Spleen (tissue), 13 donors: ENCODE data around the gene SARS1. TPM values are rescaled to one million over a fixed set of nuclear protein-coding genes. Genes with fewer than 3 reads are reported as not detected.

Experiments used
- DNase-seq: peaks from one replicate; pipeline ENCODE4 v3.0.0-alpha.2; 2020
- H3K27ac ChIP-seq, 8 donors: fragments of 200-600 bp; sonication (generic) in 7 of 8; 1 replicate in 4 of 8; 2 replicates in 4 of 8; pipeline versions ENCODE4 v1.5.0 to v1.8.0; 2016 to 2021; ENCODE audit warnings: inconsistent platforms in 4 of 8, mild to moderate bottlenecking in 4 of 8, moderate library complexity in 1 of 8
- H3K27me3 ChIP-seq, 7 donors: fragments of 200-600 bp; sonication (generic) in 6 of 7; replicated peaks in 1 of 7; 1 replicate in 4 of 7; 2 replicates in 3 of 7; pipeline versions ENCODE4 v1.5.0 to v1.8.0; 2016 to 2021; ENCODE audit warnings: inconsistent platforms in 3 of 7, mild to moderate bottlenecking in 1 of 7
- H3K36me3 ChIP-seq, 6 donors: fragments of 200-600 bp; sonication (generic) in 5 of 6; 1 replicate in 4 of 6; 2 replicates in 2 of 6; pipeline versions ENCODE4 v1.5.0 to v1.8.0; 2016 to 2021; ENCODE audit warnings: inconsistent platforms in 2 of 6
- H3K4me1 ChIP-seq, 6 donors: fragments of 200-600 bp; sonication (generic) in 5 of 6; 1 replicate in 3 of 6; 2 replicates in 3 of 6; pipeline versions ENCODE4 v1.5.0 to v1.8.0; 2016 to 2021; ENCODE audit warnings: inconsistent platforms in 3 of 6
- H3K4me3 ChIP-seq, 8 donors: fragments of 200-600 bp; sonication (generic) in 7 of 8; 1 replicate in 4 of 8; 2 replicates in 4 of 8; pipeline versions ENCODE4 v1.5.0 to v1.8.0; 2016 to 2021; ENCODE audit warnings: inconsistent platforms in 4 of 8, mild to moderate bottlenecking in 4 of 8, moderate library complexity in 2 of 8
- H3K9me3 ChIP-seq, 8 donors: fragments of 200-600 bp; sonication (generic) in 7 of 8; 1 replicate in 4 of 8; 2 replicates in 4 of 8; pipeline versions ENCODE4 v1.5.0 to v1.8.0; 2016 to 2021; ENCODE audit warnings: inconsistent platforms in 4 of 8
- POLR2A ChIP-seq, 3 donors: fragments of 450-650 bp; IDR thresholded peaks; one replicate each; pipeline ENCODE4 v1.5.1; 2017; ENCODE audit warnings: antibody characterized with exemption in 3 of 3, mild to moderate bottlenecking in 1 of 3
- POLR2AphosphoS5 ChIP-seq, 3 donors: sonication (generic); formaldehyde crosslinking; IDR thresholded peaks; one replicate each; pipeline ENCODE4 v1.5.1; 2017; ENCODE audit warnings: antibody characterized with exemption in 3 of 3
- WGBS, 5 donors: extraction: QIAGEN DNeasy Blood & Tissue Kit in 3 of 5; methylation state at CpG; one replicate each; pipeline versions ENCODE4 v1.1.5 to v1.1.7; 2013 to 2018; 5-methylcytosine and 5-hydroxymethylcytosine counted together
- intact Hi-C: fragments of 100-400 bp; cut with DNase I; formaldehyde crosslinking; loops from one replicate; pipeline ENCODE4 v1.15.0; 2023; ENCODE audit warnings: low total_unique reads
- long read RNA-seq, 2 donors: transcript quantifications; one replicate each; lab custom pipeline, GENCODE V29; 2026
- polyA plus RNA-seq, 3 donors: library from polyadenylated mRNA; stranded (reverse); fragments of 200-250 nt; gene quantifications; one replicate each; pipeline ENCODE4 v1.2.1, GENCODE V29; 2013
- total RNA-seq, 7 donors: library from RNA; depleted of rRNA in 3 of 7; stranded (reverse); fragments of >200 nt in 3 of 7; fragmentation: NEBNext Ultra II Directional in 4 of 7; extraction: Animal tissue kit (Norgen Biotek cat#: 25700) in 4 of 7; gene quantifications; one replicate each; pipeline versions ENCODE4 v1.1.0 to v1.2.1, GENCODE V29; 2016 to 2021
- TF ChIP-seq, protein P1 (sequence below), 11 experiments: fragments of 200-600 bp in 7 of 11; fragments of 450-650 bp in 4 of 11; sonication (generic) in 4 of 11; IDR thresholded peaks in 8 of 11; conservative IDR thresholded peaks in 3 of 11; 1 replicate in 7 of 11; 2 replicates in 4 of 11; pipeline versions ENCODE4 v1.4.0 to v1.8.0; 2016 to 2021; ENCODE audit warnings: antibody characterized with exemption in 11 of 11, inconsistent platforms in 4 of 11, mild to moderate bottlenecking in 1 of 11
- donor health status: healthy with polysubstance abuse.
- donor health status: DM: no; HTN: no; CAD: no; lungs with moderate emphysema.
- donor health status: DM: no; HTN: no; CAD: no.
- donor health status: Bipolar disorder and iron deficiency.
- donor health status: healthy.
- donor health status: DM: no; HTN: no; CAD: no.
- donor health status: DM: yes; HTN: yes; CAD: no.

Gene SARS1, protein sequence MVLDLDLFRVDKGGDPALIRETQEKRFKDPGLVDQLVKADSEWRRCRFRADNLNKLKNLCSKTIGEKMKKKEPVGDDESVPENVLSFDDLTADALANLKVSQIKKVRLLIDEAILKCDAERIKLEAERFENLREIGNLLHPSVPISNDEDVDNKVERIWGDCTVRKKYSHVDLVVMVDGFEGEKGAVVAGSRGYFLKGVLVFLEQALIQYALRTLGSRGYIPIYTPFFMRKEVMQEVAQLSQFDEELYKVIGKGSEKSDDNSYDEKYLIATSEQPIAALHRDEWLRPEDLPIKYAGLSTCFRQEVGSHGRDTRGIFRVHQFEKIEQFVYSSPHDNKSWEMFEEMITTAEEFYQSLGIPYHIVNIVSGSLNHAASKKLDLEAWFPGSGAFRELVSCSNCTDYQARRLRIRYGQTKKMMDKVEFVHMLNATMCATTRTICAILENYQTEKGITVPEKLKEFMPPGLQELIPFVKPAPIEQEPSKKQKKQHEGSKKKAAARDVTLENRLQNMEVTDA
- total RNA-seq (100 to 1,000 TPM in 3 of 7 donors, 10 to 100 TPM in 4; 98.5 to 138 (median 99.4) TPM), polyA plus RNA-seq (10 to 100 TPM; 47.2 to 63.2 (median 50.1) TPM)
- long read RNA-seq, donor 1, transcript SARS-201 (11 exons, 1,852 nt): major isoform, 31 of 37 reads
- long read RNA-seq, donor 1, partial matches to known transcripts: 5 of 37 reads
- long read RNA-seq, donor 1, other reads (novel, unspliced or antisense): 0 of 37 reads
- long read RNA-seq, donor 2, transcript SARS-201 (11 exons, 1,852 nt): major isoform, 27 of 27 reads
- long read RNA-seq, donor 2, partial matches to known transcripts: 0 of 27 reads
- long read RNA-seq, donor 2, other reads (novel, unspliced or antisense): 0 of 27 reads

- TF ChIP-seq POLR2AphosphoS5 (IDR thresholded peaks at IDR 0.05): peak; percentile 98
- TF ChIP-seq, protein P1, sequence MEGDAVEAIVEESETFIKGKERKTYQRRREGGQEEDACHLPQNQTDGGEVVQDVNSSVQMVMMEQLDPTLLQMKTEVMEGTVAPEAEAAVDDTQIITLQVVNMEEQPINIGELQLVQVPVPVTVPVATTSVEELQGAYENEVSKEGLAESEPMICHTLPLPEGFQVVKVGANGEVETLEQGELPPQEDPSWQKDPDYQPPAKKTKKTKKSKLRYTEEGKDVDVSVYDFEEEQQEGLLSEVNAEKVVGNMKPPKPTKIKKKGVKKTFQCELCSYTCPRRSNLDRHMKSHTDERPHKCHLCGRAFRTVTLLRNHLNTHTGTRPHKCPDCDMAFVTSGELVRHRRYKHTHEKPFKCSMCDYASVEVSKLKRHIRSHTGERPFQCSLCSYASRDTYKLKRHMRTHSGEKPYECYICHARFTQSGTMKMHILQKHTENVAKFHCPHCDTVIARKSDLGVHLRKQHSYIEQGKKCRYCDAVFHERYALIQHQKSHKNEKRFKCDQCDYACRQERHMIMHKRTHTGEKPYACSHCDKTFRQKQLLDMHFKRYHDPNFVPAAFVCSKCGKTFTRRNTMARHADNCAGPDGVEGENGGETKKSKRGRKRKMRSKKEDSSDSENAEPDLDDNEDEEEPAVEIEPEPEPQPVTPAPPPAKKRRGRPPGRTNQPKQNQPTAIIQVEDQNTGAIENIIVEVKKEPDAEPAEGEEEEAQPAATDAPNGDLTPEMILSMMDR (IDR thresholded peaks at IDR 0.05 in 8 of 11, conservative IDR thresholded peaks at IDR 0.05 in 3 of 11): no peak
- peak in 1 of 3 donors; percentile 83 for TF ChIP-seq POLR2A (IDR thresholded peaks at IDR 0.05)
- peak within 1 kb of the TSS; percentile 72 to 92 (median 86) for H3K27ac ChIP-seq
- peak; percentile 96 for DNase-seq
- peaks cover 28 to 53% (median 42%) of the 10 kb centered on the region in 6 donors for H3K4me1 ChIP-seq
- WGBS, 5 donors: 0% methylated on average over 37 to 64 of the region's 64 CpGs
- H3K36me3 ChIP-seq: peaks cover 0 to 20% (median 0%) of the 10 kb centered on the region in 6 donors
- H3K9me3 ChIP-seq: no peaks in the 10 kb centered on the region
- peak within 1 kb of the TSS; percentile 70 to 100 (median 93) for H3K4me3 ChIP-seq
- H3K27me3 ChIP-seq: no peaks in the 10 kb centered on the region
- intact Hi-C loops: no loop called here
Measured at GRCh38 chr1:109213824-109214693, at the start of gene SARS1. SARS1 (plus strand) TSS chr1:109213918; CDS start chr1:109213993, 75 bp downstream.

GRCh38 chr1:109164538-109164937 is 49.2 kb upstream of the SARS1 start:
- Histone ChIP-seq H3K27ac (peak overlapping the region in 3 of 8 donors; percentile 79 to 87 (median 81)), H3K4me1 (peaks cover 2 to 75% (median 35%) of the 10 kb centered on the region in 6 donors), H3K27me3 (no peaks in the 10 kb centered on the region), H3K9me3 (no peaks in the 10 kb centered on the region), H3K4me3 (no peak overlapping the region), H3K36me3 (no peaks in the 10 kb centered on the region)
- peak; percentile 75 for DNase-seq
- WGBS, 5 donors: 88 to 97% (median 93%) methylated on average over 2 to 8 of the region's 8 CpGs
- intact Hi-C loops: no loop called here
- TF ChIP-seq POLR2A (IDR thresholded peaks at IDR 0.05) (no peak), POLR2AphosphoS5 (IDR thresholded peaks at IDR 0.05) (no peak)
- TF ChIP-seq, protein P1 (IDR thresholded peaks at IDR 0.05 in 8 of 11, conservative IDR thresholded peaks at IDR 0.05 in 3 of 11): no peak

- intact Hi-C loops: no loop called here
- Histone ChIP-seq H3K27ac (peak overlapping the region in 1 of 8 donors; percentile 5), H3K9me3 (no peaks in the 10 kb centered on the region), H3K4me1 (peaks cover 2 to 77% (median 35%) of the 10 kb centered on the region in 6 donors), H3K27me3 (no peaks in the 10 kb centered on the region), H3K36me3 (no peaks in the 10 kb centered on the region), H3K4me3 (no peak overlapping the region)
- no peak for DNase-seq
- WGBS, 5 donors: 29 to 54% (median 35%) methylated on average over 7 of the region's 7 CpGs
- TF ChIP-seq, protein P1 (IDR thresholded peaks at IDR 0.05 in 8 of 11, conservative IDR thresholded peaks at IDR 0.05 in 3 of 11): no peak
- TF ChIP-seq POLR2AphosphoS5 (IDR thresholded peaks at IDR 0.05): no peak
- no peak for TF ChIP-seq POLR2A (IDR thresholded peaks at IDR 0.05)
Measured at GRCh38 chr1:109167001-109167506, 46.7 kb upstream of the SARS1 start.
